Vagina (tissue), 2 donors: ENCODE results near the gene SUSD3. TPM values are rescaled to one million over a fixed set of nuclear protein-coding genes. Genes with fewer than 3 reads are reported as not detected.

ENCODE experiments used
- DNase-seq, 2 donors: peaks; one replicate each; pipeline ENCODE4 v3.0.0-alpha.2; 2017; ENCODE audit errors: extremely low spot score in 2 of 2
- H3K27ac ChIP-seq: fragments of 200-600 bp; sonication (generic); one replicate; pipeline ENCODE4 v1.5.1; 2019
- H3K27me3 ChIP-seq: fragments of 200-600 bp; sonication (generic); one replicate; pipeline ENCODE4 v1.5.1; 2019
- H3K36me3 ChIP-seq, 2 donors: fragments of 200-600 bp; sonication (generic); one replicate each; pipeline ENCODE4 v1.5.1; 2017 to 2019
- H3K4me1 ChIP-seq: fragments of 200-600 bp; sonication (generic); one replicate; pipeline ENCODE4 v1.5.1; 2019
- H3K4me3 ChIP-seq, 2 donors: fragments of 200-600 bp; sonication (generic); 1 replicate in 1 of 2; 2 replicates in 1 of 2; pipeline ENCODE4 v1.5.1; 2016 to 2019
- H3K9me3 ChIP-seq: fragments of 200-600 bp; sonication (generic); one replicate; pipeline ENCODE4 v1.5.1; 2019
- POLR2A ChIP-seq, 2 donors: fragments of 450-650 bp; IDR thresholded peaks; one replicate each; pipeline ENCODE4 v1.6.1; 2017; ENCODE audit warnings: antibody characterized with exemption in 2 of 2, mild to moderate bottlenecking in 2 of 2, moderate library complexity in 2 of 2
- POLR2AphosphoS5 ChIP-seq, 2 donors: sonication (generic); formaldehyde crosslinking; IDR thresholded peaks; one replicate each; pipeline ENCODE4 v1.9.0; 2017; ENCODE audit warnings: antibody characterized with exemption in 2 of 2, mild to moderate bottlenecking in 2 of 2, low read depth in 1 of 2; ENCODE audit not compliant: insufficient read depth in 1 of 2
- intact Hi-C: fragments of 100-400 bp; cut with DNase I; formaldehyde crosslinking; loops from one replicate; pipeline ENCODE4 v1.15.1; 2023
- total RNA-seq: library from RNA; depleted of rRNA; stranded (reverse); fragments of >200 nt; gene quantifications from one replicate; pipeline ENCODE4 v1.2.3, GENCODE V29; 2016
- TF ChIP-seq, protein P1 (sequence below), 3 experiments: fragments of 450-650 bp in 2 of 3; fragments of 200-600 bp in 1 of 3; sonication (generic) in 1 of 3; IDR thresholded peaks; one replicate each; pipeline ENCODE4 v1.5.1; 2017 to 2019; ENCODE audit warnings: antibody characterized with exemption in 3 of 3, mild to moderate bottlenecking in 2 of 3, moderate library complexity in 2 of 3

SUSD3 gene
- total RNA-seq, 1 donor from 2014 or later = 25.0 TPM

DNA sequence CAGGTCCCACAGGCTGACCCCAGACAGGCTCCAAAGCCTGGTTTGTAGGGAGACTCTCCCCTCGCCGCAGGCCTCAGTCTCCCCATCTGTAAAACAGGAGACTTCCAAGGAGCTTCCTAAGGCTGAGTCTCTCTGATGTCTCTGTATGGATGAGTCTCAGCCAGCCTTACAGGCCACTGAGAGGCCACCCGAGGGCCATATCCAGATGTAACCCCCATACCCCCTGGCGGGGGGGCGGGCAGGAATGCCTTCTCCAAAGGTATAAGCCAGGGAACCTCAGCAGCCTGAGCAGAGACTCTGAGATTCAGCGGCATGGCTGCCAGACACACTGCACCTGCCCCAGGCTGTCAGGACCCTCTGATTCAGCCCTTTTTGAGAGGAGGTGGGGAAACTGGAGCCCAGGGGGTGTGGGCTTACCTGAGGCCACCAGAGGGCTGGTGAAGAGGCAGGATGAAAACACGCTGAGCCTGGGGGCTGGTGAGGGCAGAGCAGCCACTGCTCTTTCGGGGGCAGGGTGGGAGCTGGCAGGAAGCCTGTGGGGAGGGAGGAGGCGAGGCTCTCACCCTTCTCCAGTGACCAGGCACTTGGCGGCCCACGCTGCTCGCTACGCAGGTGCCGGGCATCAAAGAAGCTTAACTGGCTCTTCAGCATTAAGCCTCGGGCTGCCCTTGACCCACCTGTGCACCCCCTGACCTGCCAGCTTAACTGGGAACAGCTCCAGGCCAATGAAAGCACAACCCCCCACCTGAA lies 5.5 kb upstream of the SUSD3 start:
- no peak overlapping the region for H3K4me3 ChIP-seq
- H3K4me1 ChIP-seq = peaks cover 4% of the 10 kb centered on the region
- H3K9me3 ChIP-seq = no peaks in the 10 kb centered on the region
- H3K27ac ChIP-seq = no peak overlapping the region
- no peaks in the 10 kb centered on the region for H3K36me3 ChIP-seq
- intact Hi-C loops = no loop called here
- H3K27me3 ChIP-seq = no peaks in the 10 kb centered on the region
- no peak for DNase-seq
- no peak for TF ChIP-seq POLR2AphosphoS5 (IDR thresholded peaks at IDR 0.05; ENCODE audit: insufficient read depth in 1 of 2, low read depth in 1 of 2)
- TF ChIP-seq, protein P1, sequence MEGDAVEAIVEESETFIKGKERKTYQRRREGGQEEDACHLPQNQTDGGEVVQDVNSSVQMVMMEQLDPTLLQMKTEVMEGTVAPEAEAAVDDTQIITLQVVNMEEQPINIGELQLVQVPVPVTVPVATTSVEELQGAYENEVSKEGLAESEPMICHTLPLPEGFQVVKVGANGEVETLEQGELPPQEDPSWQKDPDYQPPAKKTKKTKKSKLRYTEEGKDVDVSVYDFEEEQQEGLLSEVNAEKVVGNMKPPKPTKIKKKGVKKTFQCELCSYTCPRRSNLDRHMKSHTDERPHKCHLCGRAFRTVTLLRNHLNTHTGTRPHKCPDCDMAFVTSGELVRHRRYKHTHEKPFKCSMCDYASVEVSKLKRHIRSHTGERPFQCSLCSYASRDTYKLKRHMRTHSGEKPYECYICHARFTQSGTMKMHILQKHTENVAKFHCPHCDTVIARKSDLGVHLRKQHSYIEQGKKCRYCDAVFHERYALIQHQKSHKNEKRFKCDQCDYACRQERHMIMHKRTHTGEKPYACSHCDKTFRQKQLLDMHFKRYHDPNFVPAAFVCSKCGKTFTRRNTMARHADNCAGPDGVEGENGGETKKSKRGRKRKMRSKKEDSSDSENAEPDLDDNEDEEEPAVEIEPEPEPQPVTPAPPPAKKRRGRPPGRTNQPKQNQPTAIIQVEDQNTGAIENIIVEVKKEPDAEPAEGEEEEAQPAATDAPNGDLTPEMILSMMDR (IDR thresholded peaks at IDR 0.05) = no peak
- no peak for TF ChIP-seq POLR2A (IDR thresholded peaks at IDR 0.05)

- peaks cover 13% of the 10 kb centered on the region for H3K4me1 ChIP-seq
- TF ChIP-seq POLR2AphosphoS5 (IDR thresholded peaks at IDR 0.05; ENCODE audit: insufficient read depth in 1 of 2, low read depth in 1 of 2) (no peak), POLR2A (IDR thresholded peaks at IDR 0.05) (no peak)
- TF ChIP-seq, protein P1 (IDR thresholded peaks at IDR 0.05) = no peak
- intact Hi-C loops = no loop called here
Observed at GRCh38 chr9:93053781-93054331, 4.6 kb upstream of the SUSD3 start.

GRCh38 chr9:93054758-93055704 lies 3.5 kb upstream of the SUSD3 start:
- H3K27ac ChIP-seq = no peak overlapping the region
- no peak overlapping the region for H3K4me3 ChIP-seq
- H3K36me3 ChIP-seq = no peaks in the 10 kb centered on the region
- peaks cover 22% of the 10 kb centered on the region for H3K4me1 ChIP-seq
- DNase-seq = no peak
- no peaks in the 10 kb centered on the region for H3K27me3 ChIP-seq
- no peaks in the 10 kb centered on the region for H3K9me3 ChIP-seq
- TF ChIP-seq, protein P1 (IDR thresholded peaks at IDR 0.05) = no peak
- TF ChIP-seq POLR2A (IDR thresholded peaks at IDR 0.05) = no peak
- no peak for TF ChIP-seq POLR2AphosphoS5 (IDR thresholded peaks at IDR 0.05; ENCODE audit: insufficient read depth in 1 of 2, low read depth in 1 of 2)
- intact Hi-C loops = no loop called here

More at GRCh38 chr9:93053781-93054331, 4.6 kb upstream of the SUSD3 start:
- Histone ChIP-seq H3K36me3 (no peaks in the 10 kb centered on the region), H3K9me3 (no peaks in the 10 kb centered on the region), H3K4me3 (no peak overlapping the region), H3K27me3 (no peaks in the 10 kb centered on the region), H3K27ac (no peak overlapping the region)
- DNase-seq = no peak

DNA sequence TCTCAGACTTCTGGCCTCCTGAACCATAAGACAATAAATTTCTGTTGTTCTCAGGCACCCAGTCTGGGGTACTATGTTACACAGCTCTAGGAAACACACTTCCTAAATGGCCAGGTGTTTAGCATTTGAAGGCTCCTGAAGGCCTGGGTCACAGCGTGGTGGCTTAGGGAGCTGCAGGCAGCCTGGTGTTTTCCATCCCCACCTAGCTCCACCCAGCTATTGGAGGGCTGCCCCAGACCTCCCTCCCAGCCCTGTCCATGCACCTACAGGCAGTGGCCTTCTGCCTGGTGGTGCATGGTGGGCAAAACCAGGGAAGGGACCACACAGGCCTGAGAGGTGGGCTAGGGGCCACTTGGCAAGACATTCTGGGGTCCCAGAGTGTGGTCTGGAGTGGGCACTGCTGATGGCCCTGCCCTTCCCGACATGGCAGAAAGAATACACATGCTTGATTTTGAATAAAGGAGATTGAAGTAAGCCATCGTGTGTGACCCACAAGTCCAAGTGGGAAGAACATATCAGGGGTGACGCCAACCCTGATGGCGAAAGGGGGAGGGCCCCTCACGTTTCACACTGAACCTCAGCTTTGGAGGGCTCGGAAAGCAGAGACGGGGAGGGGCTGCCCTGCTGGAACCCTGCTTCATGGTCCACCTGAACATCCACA lies 1.3 kb upstream of the SUSD3 start:
- no peaks in the 10 kb centered on the region for H3K27me3 ChIP-seq
- no peak for DNase-seq
- intact Hi-C loops = no loop called here
- H3K36me3 ChIP-seq = no peaks in the 10 kb centered on the region
- TF ChIP-seq, protein P1 (IDR thresholded peaks at IDR 0.05) = no peak
- no peak for TF ChIP-seq POLR2A (IDR thresholded peaks at IDR 0.05)
- no peak for TF ChIP-seq POLR2AphosphoS5 (IDR thresholded peaks at IDR 0.05; ENCODE audit: insufficient read depth in 1 of 2, low read depth in 1 of 2)
- no peak overlapping the region for H3K27ac ChIP-seq
- no peaks in the 10 kb centered on the region for H3K9me3 ChIP-seq
- peaks cover 36% of the 10 kb centered on the region for H3K4me1 ChIP-seq
- H3K4me3 ChIP-seq = no peak overlapping the region
